Endodermal cell (in vitro differentiated cells): ENCODE data around the gene MTMR12. TPM values are rescaled to one million over a fixed set of nuclear protein-coding genes. Genes with fewer than 3 reads are reported as not detected.

Experiments used
- DNase-seq: peaks from one replicate; pipeline ENCODE4 v3.0.0-alpha.2; 2017
- H3K27ac ChIP-seq: 2 replicates; pipeline ENCODE4 v1.5.1; 2013; ENCODE audit warnings: mild to moderate bottlenecking, low read depth, low read length, moderate library complexity
- H3K27me3 ChIP-seq: 2 replicates; pipeline ENCODE4 v1.6.1; 2013; ENCODE audit warnings: mild to moderate bottlenecking, low read length, moderate library complexity; ENCODE audit not compliant: insufficient read depth, control insufficient read depth, poor library complexity, severe bottlenecking
- H3K36me3 ChIP-seq: 2 replicates; pipeline ENCODE4 v1.7.0; 2013; ENCODE audit warnings: mild to moderate bottlenecking, low read length, moderate library complexity; ENCODE audit not compliant: control insufficient read depth, insufficient read depth
- H3K4me1 ChIP-seq: one replicate; pipeline ENCODE4 v1.7.0; 2013; ENCODE audit warnings: low read length; ENCODE audit not compliant: control insufficient read depth, insufficient read depth
- H3K4me3 ChIP-seq: 2 replicates; pipeline ENCODE4 v1.5.1; 2013; ENCODE audit warnings: mild to moderate bottlenecking, low read length, moderate library complexity
- H3K9ac ChIP-seq: 2 replicates; pipeline ENCODE4 v1.6.1; 2013; ENCODE audit warnings: mild to moderate bottlenecking, low read length, moderate library complexity; ENCODE audit not compliant: poor library complexity, severe bottlenecking; ENCODE audit errors: extremely low read depth
- H3K9me3 ChIP-seq: 2 replicates; pipeline ENCODE4 v1.6.1; 2013; ENCODE audit warnings: mild to moderate bottlenecking, low read length, moderate library complexity; ENCODE audit not compliant: control insufficient read depth
- H3K27ac Mint-ChIP-seq: 2 replicates; pipeline ENCODE4 v1.8.0; 2020; ENCODE audit warnings: mixed read lengths
- H3K27me3 Mint-ChIP-seq: 2 replicates; pipeline ENCODE4 v1.8.0; 2021; ENCODE audit warnings: mild to moderate bottlenecking, mixed read lengths; ENCODE audit not compliant: insufficient read depth
- H3K36me3 Mint-ChIP-seq: 2 replicates; pipeline ENCODE4 v1.8.0; 2020; ENCODE audit warnings: low read depth, mixed read lengths
- H3K4me1 Mint-ChIP-seq: 2 replicates; pipeline ENCODE4 v1.8.0; 2020; ENCODE audit warnings: mixed read lengths
- H3K4me3 Mint-ChIP-seq: 2 replicates; pipeline ENCODE4 v1.8.0; 2020; ENCODE audit warnings: mild to moderate bottlenecking, moderate library complexity, mixed read lengths
- H3K9me3 Mint-ChIP-seq: 2 replicates; pipeline ENCODE4 v1.8.0; 2020; ENCODE audit warnings: mild to moderate bottlenecking, mixed read lengths
- CTCF ChIP-seq: fragments of 200-600 bp; sonication (generic); conservative IDR thresholded peaks from 2 replicates; pipeline ENCODE4 v1.5.0; 2021; ENCODE audit warnings: antibody characterized with exemption, mild to moderate bottlenecking
- WGBS, 2 experiments: methylation state at CpG; one replicate each; pipeline versions ENCODE4 v1.1.5 to v1.1.7; 2013; ENCODE audit warnings: missing lambda C conversion rate in 2 of 2, mixed read lengths in 1 of 2; ENCODE audit not compliant: insufficient coverage in 1 of 2, insufficient read length in 1 of 2; 5-methylcytosine and 5-hydroxymethylcytosine counted together
- total RNA-seq, 2 donors: library from RNA; stranded (reverse); fragmentation: NEBNext Ultra II Directional in 1 of 2; extraction: Animal tissue kit (Norgen Biotek cat#: 25700) in 1 of 2; gene quantifications; 2 replicates in 1 of 2; 3 replicates in 1 of 2; pipeline ENCODE4 v1.2.1, GENCODE V29; 2021

The MTMR12 gene
- total RNA-seq, 2 donors from 2014 or later, result 32.7 to 33.3 TPM

DNA sequence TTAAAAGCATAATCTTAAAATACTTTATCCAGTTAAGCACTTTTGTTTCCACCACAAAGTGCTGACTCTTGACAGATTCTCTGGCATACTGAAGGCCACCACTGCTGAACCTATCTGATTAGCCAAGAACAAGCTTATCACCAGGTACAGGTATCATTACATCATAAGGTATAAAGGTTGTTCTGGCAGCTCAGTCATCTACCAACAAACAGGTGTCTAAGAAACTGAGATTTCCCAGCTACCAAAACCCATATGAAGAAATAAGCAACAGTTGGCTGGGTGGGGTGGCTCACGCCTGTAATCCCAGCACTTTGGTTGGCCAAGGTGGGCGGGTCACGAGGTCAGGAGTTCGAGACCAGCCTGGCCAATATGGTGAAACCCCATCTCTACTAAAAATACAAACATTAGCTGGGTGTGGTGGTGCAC, 5.0 kb downstream of the MTMR12 start:
- H3K27ac Mint-ChIP-seq, result no peak overlapping the region
- H3K4me1 Mint-ChIP-seq, result peaks cover 25% of the 10 kb centered on the region
- H3K27me3 Mint-ChIP-seq, result no peaks in the 10 kb centered on the region
- no peaks in the 10 kb centered on the region for H3K27me3 ChIP-seq
- no peak for DNase-seq
- H3K27ac ChIP-seq, result no peak overlapping the region
- H3K9ac ChIP-seq, result no peak overlapping the region
- H3K4me3 ChIP-seq, result no peak overlapping the region
- H3K36me3 ChIP-seq, result peaks cover 4% of the 10 kb centered on the region
- H3K9me3 ChIP-seq, result no peaks in the 10 kb centered on the region
- no peaks in the 10 kb centered on the region for H3K9me3 Mint-ChIP-seq
- 96% methylated on average over 4 of the region's 4 CpGs; no CpG with 5 or more reads in 1 of the 2 experiments for WGBS, 2 experiments
- H3K4me3 Mint-ChIP-seq, result no peak overlapping the region
- no peaks in the 10 kb centered on the region for H3K4me1 ChIP-seq
- peaks cover 22% of the 10 kb centered on the region for H3K36me3 Mint-ChIP-seq
- no peak for TF ChIP-seq CTCF

DNA sequence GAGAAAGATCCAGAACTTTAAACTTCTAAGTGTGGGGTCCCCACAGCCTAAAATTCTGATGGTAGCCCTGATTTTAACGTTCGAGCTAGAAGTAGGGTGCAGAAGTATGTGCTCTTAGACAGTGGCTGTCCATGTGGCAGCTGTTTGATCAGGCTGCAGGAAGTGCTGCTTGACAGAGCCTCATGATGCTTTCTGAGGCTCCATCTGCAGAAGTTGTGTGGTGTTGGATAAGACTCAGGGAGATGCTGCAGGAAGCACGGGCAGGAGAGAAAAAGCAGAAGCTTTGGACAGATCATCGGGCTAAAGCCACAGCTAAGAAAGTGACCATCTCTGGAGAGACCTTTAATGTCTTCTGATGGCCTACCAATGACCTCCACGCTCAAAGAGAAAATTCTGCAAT, 8.1 kb downstream of the MTMR12 start:
- no peak overlapping the region for H3K4me3 ChIP-seq
- no peaks in the 10 kb centered on the region for H3K36me3 ChIP-seq
- H3K27ac ChIP-seq, result no peak overlapping the region
- WGBS, 2 experiments, result 92 to 97% methylated on average over 3 to 5 of the region's 5 CpGs
- no peaks in the 10 kb centered on the region for H3K27me3 Mint-ChIP-seq
- TF ChIP-seq CTCF, result no peak
- H3K9me3 Mint-ChIP-seq, result no peaks in the 10 kb centered on the region
- peaks cover 14% of the 10 kb centered on the region for H3K36me3 Mint-ChIP-seq
- H3K9me3 ChIP-seq, result no peaks in the 10 kb centered on the region
- peaks cover 7% of the 10 kb centered on the region for H3K4me1 ChIP-seq
- no peak overlapping the region for H3K9ac ChIP-seq
- no peak for DNase-seq
- H3K4me3 Mint-ChIP-seq, result no peak overlapping the region
- H3K27ac Mint-ChIP-seq, result no peak overlapping the region
- H3K27me3 ChIP-seq, result no peaks in the 10 kb centered on the region
- peaks cover 35% of the 10 kb centered on the region for H3K4me1 Mint-ChIP-seq

DNA sequence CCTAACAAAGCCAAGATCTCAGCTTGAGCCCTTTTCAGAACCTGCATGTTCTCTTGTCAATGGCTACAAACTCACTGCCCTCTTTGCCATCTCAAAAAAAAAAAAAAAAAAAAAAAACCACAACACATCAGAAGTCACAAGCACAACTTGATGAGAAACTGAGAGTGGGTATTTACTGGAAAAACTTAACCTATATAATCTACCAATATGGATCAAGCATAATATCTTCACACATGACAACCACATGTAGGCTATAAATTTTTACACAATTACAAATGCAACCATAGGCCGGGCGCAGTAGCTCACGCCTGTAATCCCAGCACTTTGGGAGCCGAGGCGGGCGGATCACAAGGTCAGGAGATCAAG, 9.0 kb downstream of the MTMR12 start:
- Histone ChIP-seq H3K36me3 (no peaks in the 10 kb centered on the region), H3K4me1 (peaks cover 7% of the 10 kb centered on the region)
- no peaks in the 10 kb centered on the region for H3K9me3 Mint-ChIP-seq

More for the DNA sequence above, 9.0 kb downstream of the MTMR12 start:
- Histone ChIP-seq H3K9ac (no peak overlapping the region), H3K4me3 (no peak overlapping the region), H3K9me3 (no peaks in the 10 kb centered on the region), H3K27ac (no peak overlapping the region), H3K27me3 (no peaks in the 10 kb centered on the region)
- no peak for TF ChIP-seq CTCF
- Mint-ChIP-seq H3K27ac (no peak overlapping the region), H3K4me1 (peaks cover 30% of the 10 kb centered on the region), H3K36me3 (peaks cover 9% of the 10 kb centered on the region), H3K4me3 (no peak overlapping the region), H3K27me3 (no peaks in the 10 kb centered on the region)
- no peak for DNase-seq
- 91 to 98% methylated on average over 6 of the region's 6 CpGs for WGBS, 2 experiments
